Astrocyte of the hippocampus (primary cell): Measurements from ENCODE around the gene RPS6KC1.
"Not testable (repeated sequence)": the region's sequence is repeated elsewhere in the genome, so short reads cannot be mapped to it uniquely, and the experiment has no call there.

Experiments used
- DNase-seq: peaks from one replicate; pipeline ENCODE4 v3.0.0; 2011; ENCODE audit warnings: low read depth, low spot score

RPS6KC1 gene

GRCh38 chr1:213055767-213056166, 4.7 kb downstream of the RPS6KC1 start:
- no peak for DNase-seq

- no peak for DNase-seq
Measured at GRCh38 chr1:213057264-213058059, 6.4 kb downstream of the RPS6KC1 start.

GRCh38 chr1:213060836-213061235, 9.8 kb downstream of the RPS6KC1 start:
- DNase-seq, result no peak

- DNase-seq, result no peak
Measured at GRCh38 chr1:213061263-213061662, 10.2 kb downstream of the RPS6KC1 start.

GRCh38 chr1:213065800-213066199, 14.8 kb downstream of the RPS6KC1 start:
- DNase-seq, result no peak

GRCh38 chr1:213066363-213066762, 15.3 kb downstream of the RPS6KC1 start:
- no peak for DNase-seq

GRCh38 chr1:213067352-213067751, 16.3 kb downstream of the RPS6KC1 start:
- DNase-seq, result no peak

GRCh38 chr1:213070406-213070805, 19.4 kb downstream of the RPS6KC1 start:
- peak; percentile 37 for DNase-seq

- DNase-seq, result no peak
Measured at GRCh38 chr1:213075725-213076124, 24.7 kb downstream of the RPS6KC1 start.

- DNase-seq, result no peak
Measured at GRCh38 chr1:213082420-213083111, 31.5 kb downstream of the RPS6KC1 start.

GRCh38 chr1:213083112-213083445, 32.0 kb downstream of the RPS6KC1 start:
- peak; percentile 9 for DNase-seq

- no peak for DNase-seq
Measured at GRCh38 chr1:213087911-213088310, 36.9 kb downstream of the RPS6KC1 start.

- no peak for DNase-seq
Measured at GRCh38 chr1:213089924-213090677, 39.1 kb downstream of the RPS6KC1 start.

GRCh38 chr1:213094446-213094845, 43.4 kb downstream of the RPS6KC1 start:
- no peak for DNase-seq

- DNase-seq, result no peak
Measured at GRCh38 chr1:213095467-213095866, 44.4 kb downstream of the RPS6KC1 start.

- no peak for DNase-seq
Measured at GRCh38 chr1:213099682-213100399, 48.8 kb downstream of the RPS6KC1 start.

- DNase-seq, result not testable (repeated sequence)
Measured at GRCh38 chr1:213100565-213100964, 49.5 kb downstream of the RPS6KC1 start.

- no peak for DNase-seq
Measured at GRCh38 chr1:213103377-213104306, 52.6 kb downstream of the RPS6KC1 start.

GRCh38 chr1:213104604-213105003, 53.6 kb downstream of the RPS6KC1 start:
- no peak for DNase-seq

GRCh38 chr1:213106298-213106697, 55.3 kb downstream of the RPS6KC1 start:
- DNase-seq, result no peak

- no peak for DNase-seq
Measured at GRCh38 chr1:213107613-213108012, 56.6 kb downstream of the RPS6KC1 start.
